H1 (cell line): ENCODE results near the gene UBL4A. TPM values are rescaled to one million over a fixed set of nuclear protein-coding genes. Genes with fewer than 3 reads are reported as not detected.

Experiments
- TEAD4 ChIP-seq: IDR thresholded peaks from 2 replicates; pipeline ENCODE4 v1.6.1; 2012; ENCODE audit warnings: low read depth, low read length, inconsistent platforms, mixed read lengths
- polyA plus RNA-seq, 7 experiments: library from polyadenylated mRNA; depleted of rRNA in 3 of 7; stranded (reverse) in 5 of 7; unstranded in 2 of 7; fragments of >200 nt in 5 of 7; fragments of 200-250 nt in 2 of 7; gene quantifications; 1 replicate in 5 of 7; 2 replicates in 1 of 7; 4 replicates in 1 of 7; pipeline versions ENCODE4 v1.2.1 to v1.2.3, GENCODE V29; 2011 to 2013; ENCODE audit warnings: missing spikeins in 2 of 7, mixed read lengths in 2 of 7
- total RNA-seq: library from RNA; stranded (reverse); fragmentation: NEBNext Ultra II Directional; extraction: Animal tissue kit (Norgen Biotek cat#: 25700); gene quantifications from 2 replicates; pipeline ENCODE4 v1.2.1, GENCODE V29; 2021

Gene UBL4A
- total and polyA plus RNA-seq, 2 of the 8 experiments (the other 6 are each of a cell fraction or from before 2014, with no cell fraction given), result 23.1 to 31.7 TPM

GRCh38 chrX:154458954-154459778, 27.2 kb downstream of the UBL4A start (continued):
- no peak for TF ChIP-seq TEAD4
- TF ChIP-seq, all 59 proteins: peak for 0
